Panc1 (cell line): ENCODE measurements around the gene CDKAL1.

Experiments
- POLR2AphosphoS5 ChIP-seq: IDR thresholded peaks from 2 replicates; pipeline ENCODE4 v1.6.1; 2012; ENCODE audit warnings: mild to moderate bottlenecking, low read depth, low read length, moderate library complexity
- SIN3A ChIP-seq: IDR thresholded peaks from 2 replicates; pipeline ENCODE4 v1.6.1; 2012; ENCODE audit warnings: low read depth, mild to moderate bottlenecking, low read length, moderate library complexity, borderline replicate concordance; ENCODE audit not compliant: insufficient read depth
- TCF7L2 ChIP-seq: IDR thresholded peaks from 2 replicates; pipeline ENCODE4 v1.6.1; 2011; ENCODE audit warnings: mild to moderate bottlenecking, low read depth, low read length, inconsistent platforms
- TF ChIP-seq, protein P1 (sequence below): fragments of 450-650 bp; IDR thresholded peaks from 2 replicates; pipeline ENCODE4 v1.5.1; 2017; ENCODE audit warnings: mild to moderate bottlenecking
- TF ChIP-seq, protein P2 (sequence below), 2 experiments: IDR thresholded peaks; 2 replicates each; pipeline ENCODE4 v1.6.1; 2011 to 2012; ENCODE audit warnings: low read depth in 2 of 2, control low read depth in 1 of 2, low read length in 1 of 2, mild to moderate bottlenecking in 1 of 2, moderate library complexity in 1 of 2; ENCODE audit not compliant: insufficient read depth in 1 of 2

DNA sequence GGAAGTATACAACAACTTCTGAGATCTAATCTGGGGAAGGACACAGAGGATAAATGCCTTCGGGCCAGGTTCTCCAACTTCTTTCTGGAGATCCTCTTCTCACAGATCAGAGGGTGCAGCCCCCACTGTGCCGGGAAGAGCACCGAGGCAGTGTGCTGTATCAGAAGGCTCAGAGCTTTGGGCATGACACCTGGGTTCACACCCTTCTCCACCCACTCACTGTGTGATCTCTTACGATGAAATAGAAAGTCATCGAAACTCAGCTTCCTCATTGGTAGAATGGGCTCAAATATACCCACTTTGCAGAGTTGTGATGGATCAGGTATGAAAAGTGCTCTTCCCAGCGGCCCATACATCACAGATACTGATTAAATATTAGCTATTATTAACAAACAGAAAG, 711.8 kb downstream of the CDKAL1 start:
- TF ChIP-seq, protein P1, sequence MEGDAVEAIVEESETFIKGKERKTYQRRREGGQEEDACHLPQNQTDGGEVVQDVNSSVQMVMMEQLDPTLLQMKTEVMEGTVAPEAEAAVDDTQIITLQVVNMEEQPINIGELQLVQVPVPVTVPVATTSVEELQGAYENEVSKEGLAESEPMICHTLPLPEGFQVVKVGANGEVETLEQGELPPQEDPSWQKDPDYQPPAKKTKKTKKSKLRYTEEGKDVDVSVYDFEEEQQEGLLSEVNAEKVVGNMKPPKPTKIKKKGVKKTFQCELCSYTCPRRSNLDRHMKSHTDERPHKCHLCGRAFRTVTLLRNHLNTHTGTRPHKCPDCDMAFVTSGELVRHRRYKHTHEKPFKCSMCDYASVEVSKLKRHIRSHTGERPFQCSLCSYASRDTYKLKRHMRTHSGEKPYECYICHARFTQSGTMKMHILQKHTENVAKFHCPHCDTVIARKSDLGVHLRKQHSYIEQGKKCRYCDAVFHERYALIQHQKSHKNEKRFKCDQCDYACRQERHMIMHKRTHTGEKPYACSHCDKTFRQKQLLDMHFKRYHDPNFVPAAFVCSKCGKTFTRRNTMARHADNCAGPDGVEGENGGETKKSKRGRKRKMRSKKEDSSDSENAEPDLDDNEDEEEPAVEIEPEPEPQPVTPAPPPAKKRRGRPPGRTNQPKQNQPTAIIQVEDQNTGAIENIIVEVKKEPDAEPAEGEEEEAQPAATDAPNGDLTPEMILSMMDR, result no peak
- TF ChIP-seq, protein P2, sequence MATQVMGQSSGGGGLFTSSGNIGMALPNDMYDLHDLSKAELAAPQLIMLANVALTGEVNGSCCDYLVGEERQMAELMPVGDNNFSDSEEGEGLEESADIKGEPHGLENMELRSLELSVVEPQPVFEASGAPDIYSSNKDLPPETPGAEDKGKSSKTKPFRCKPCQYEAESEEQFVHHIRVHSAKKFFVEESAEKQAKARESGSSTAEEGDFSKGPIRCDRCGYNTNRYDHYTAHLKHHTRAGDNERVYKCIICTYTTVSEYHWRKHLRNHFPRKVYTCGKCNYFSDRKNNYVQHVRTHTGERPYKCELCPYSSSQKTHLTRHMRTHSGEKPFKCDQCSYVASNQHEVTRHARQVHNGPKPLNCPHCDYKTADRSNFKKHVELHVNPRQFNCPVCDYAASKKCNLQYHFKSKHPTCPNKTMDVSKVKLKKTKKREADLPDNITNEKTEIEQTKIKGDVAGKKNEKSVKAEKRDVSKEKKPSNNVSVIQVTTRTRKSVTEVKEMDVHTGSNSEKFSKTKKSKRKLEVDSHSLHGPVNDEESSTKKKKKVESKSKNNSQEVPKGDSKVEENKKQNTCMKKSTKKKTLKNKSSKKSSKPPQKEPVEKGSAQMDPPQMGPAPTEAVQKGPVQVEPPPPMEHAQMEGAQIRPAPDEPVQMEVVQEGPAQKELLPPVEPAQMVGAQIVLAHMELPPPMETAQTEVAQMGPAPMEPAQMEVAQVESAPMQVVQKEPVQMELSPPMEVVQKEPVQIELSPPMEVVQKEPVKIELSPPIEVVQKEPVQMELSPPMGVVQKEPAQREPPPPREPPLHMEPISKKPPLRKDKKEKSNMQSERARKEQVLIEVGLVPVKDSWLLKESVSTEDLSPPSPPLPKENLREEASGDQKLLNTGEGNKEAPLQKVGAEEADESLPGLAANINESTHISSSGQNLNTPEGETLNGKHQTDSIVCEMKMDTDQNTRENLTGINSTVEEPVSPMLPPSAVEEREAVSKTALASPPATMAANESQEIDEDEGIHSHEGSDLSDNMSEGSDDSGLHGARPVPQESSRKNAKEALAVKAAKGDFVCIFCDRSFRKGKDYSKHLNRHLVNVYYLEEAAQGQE (IDR thresholded peaks at IDR 0.05; ENCODE audit: insufficient read depth in 1 of 2, low read depth in 2 of 2, low read length in 1 of 2), result no peak
- no peak for TF ChIP-seq POLR2AphosphoS5
- TF ChIP-seq TCF7L2, result no peak
- TF ChIP-seq SIN3A, result no peak
